GM21723 (cell line): ENCODE data around the gene RFC2.
"Not testable (repeated sequence)": the region's sequence is repeated elsewhere in the genome, so short reads cannot be mapped to it uniquely, and the experiment has no call there.

Experiments
- ATAC-seq: cut with Tn5 transposase; IDR thresholded peaks from one replicate; pipeline ENCODE4 v1.9.1; 2021; ENCODE audit warnings: mild to moderate bottlenecking, moderate library complexity; ENCODE audit not compliant: unreplicated experiment

Gene RFC2

DNA sequence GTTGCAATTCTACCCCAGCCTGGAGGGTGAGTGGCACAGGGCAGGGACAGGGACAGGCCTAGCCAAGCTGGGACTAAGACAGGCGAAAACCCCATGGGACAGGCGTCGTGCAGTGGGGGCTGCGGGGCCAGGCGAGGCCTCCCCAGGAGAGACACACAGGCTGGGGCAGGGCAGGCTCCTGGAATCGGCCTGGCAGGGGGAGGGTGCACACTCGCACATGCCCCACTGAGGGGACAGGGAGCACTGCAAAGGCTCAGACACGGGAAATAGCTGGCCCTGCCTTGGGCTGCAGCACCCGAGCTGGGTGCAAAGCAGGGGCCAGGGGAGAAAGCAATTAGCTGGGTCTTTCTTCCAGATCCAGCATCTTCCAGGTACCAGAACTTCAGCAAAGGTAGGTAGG lies 34.0 kb downstream of the RFC2 start:
- no peak for ATAC-seq

DNA sequence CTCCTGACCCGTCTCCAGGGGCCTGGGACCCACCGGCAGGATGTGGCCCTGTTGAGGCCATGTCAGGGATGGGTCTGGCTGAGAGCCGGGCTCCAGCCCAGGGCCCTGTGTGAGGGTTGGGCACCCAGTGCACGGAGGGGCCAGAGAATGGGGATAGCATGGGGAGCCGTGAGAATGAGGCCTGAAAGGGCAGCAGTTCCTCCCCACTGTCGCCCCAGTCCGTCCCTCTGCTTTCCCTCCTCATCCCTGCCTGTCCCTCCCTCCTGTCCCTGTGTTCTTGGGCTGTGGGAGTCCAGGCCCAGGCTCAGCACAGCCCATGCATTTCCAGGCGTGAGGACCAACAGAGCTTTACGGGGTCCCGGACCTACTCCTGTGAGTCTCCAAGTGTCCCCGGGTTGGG lies 34.8 kb downstream of the RFC2 start:
- ATAC-seq = no peak

DNA sequence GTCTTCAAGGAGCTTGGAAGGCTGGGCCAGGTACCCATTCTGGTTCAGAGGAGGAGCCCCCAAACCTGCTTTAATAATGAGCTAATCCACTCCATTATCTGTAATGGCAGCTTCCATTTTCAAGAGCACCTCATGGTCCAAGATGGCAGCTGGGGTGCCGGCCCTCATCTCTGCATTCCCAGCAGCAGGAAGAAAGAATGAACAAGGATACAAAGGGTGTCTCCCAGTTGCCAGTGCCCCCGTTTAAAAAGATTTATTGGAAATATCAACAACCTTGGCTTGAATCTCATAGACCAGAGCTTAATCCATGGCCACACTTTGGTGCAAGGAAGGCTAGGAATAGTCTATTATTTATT lies 35.9 kb downstream of the RFC2 start:
- no peak for ATAC-seq

DNA sequence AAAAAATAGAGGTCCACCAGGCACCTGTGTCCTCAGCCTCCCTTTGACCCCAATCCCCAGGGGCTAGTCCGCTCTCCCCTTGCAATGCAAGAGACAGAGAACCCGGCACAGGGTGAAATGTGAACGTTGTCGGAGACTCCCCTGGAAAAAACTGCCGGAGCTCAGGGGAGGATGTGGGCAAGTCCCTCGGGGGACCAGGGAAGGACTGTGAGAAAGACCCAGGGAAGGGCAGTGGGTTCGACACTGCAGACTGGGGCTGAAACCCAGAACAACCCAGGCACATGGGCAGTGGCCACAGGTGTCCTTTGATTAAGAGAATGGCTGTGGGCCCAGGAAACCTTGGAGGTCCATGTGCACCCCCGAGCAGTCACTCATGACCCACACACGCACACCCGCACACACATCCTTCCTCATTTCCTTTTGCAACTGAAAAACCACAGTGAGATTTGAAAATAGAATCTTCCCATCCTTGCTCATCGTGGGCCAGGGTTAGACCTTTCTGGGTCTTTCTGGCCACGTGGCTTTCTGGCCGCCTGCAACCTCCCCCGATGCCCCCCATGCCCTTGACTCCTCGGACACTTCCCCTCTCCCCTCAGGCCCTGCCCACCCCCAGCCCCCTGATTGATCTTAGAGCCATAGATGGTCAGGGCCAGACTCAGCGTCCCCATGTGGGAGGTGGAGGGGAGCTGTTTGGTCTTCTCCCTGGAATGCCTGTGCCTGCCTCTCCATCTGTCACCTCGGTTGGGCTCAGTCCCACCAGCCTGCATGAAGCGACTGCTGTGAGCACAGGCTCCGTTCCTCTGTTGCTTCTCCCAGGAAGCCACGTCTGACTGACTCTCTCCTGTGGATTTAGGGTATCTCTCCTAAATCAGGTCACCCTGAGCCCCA lies 36.5 kb downstream of the RFC2 start:
- peak; percentile 54 for ATAC-seq

DNA sequence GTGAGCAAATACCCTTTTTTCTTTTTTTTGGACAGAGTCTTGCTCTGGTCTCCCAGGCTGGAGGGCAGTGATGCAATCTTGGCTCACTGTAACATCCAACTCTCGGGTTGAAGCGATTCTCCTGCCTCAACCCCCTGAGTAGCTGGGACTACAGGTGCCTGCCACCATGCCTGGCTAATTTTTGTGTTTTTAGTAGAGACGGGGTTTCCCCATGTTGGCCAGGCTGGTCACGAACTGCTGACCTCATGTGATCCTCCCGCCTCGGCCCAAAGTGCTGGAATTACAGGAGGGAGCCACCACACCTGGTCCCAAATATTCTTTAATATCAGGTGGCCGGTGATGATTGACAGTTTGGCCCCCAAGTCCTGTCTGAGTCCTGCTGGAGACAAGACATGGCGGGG lies 37.8 kb downstream of the RFC2 start:
- no peak for ATAC-seq

DNA sequence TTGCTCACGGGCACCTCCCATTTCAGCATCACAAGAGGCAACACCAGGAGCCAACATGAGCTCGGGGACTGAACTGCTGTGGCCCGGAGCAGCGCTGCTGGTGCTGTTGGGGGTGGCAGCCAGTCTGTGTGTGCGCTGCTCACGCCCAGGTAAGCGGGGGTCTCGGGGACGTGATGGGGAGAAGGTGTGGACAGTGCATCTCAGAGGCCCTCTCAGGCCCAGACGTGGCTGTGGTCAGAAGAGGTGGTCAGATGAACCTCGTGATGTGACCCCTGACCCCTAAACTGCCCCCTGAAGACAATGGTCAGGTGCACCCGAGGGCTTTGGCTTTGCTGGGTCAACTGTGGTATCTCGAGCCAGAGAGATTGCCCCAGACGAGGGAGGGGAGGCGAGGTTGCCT lies 38.3 kb downstream of the RFC2 start:
- no peak for ATAC-seq

DNA sequence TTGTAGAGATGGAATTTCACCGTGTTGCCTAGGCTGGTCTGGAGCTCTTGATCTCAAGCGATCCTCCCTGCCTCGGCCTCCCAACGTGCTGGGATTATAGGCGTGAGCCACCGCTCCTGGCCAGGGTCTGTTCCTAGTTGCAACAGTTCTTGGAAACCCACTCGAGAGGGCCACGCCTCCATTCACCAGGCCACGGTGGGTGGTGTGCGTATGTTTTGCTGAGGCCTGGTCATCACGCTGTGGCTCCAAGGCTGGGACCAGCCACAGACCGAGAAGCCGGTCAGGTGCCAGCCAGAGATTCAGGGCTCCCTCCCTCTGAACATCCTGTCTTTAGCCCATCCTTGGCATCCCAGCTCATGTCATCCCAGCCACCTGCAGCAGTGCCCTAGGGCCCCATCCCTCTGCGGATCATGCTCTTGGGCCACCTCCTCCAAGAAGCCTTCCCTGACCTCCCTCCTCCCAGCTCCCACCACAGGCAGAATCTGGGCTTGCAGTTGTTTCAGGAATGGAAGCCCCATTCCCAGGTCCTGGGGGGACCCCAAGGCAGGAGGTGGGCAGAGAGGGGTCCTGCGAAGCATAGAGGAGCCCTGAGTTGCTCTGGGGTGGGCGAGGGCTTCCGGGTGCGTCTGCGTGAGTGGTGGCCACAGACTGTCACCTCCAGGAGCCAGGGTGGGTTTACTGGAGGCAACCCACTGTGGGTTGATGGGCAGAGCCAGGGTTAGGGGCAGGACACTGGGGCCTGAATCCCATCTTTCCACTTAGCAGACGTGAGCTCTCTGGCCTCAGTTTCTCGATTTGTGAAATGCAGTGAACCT lies 39.2 kb downstream of the RFC2 start:
- ATAC-seq = no peak

DNA sequence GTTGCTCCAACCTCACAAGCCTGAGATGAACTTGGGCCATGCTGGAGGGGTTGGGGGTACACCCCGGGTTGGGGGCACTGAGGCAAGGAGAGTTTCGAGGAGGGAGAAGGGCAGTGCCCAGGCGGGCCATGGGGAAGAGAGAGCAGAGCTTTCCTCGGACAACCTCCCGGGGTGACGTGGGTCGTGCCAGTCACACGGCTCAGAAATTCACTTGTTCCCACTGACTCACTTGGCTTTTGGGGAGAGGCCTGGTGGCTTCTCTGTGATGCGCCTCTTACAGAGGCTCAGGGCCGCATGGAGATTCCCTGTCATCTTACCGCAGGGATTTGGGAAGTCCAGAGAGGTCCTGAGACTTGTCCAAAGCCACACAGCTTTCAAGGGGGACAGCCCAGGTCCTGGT lies 41.5 kb downstream of the RFC2 start:
- no peak for ATAC-seq

DNA sequence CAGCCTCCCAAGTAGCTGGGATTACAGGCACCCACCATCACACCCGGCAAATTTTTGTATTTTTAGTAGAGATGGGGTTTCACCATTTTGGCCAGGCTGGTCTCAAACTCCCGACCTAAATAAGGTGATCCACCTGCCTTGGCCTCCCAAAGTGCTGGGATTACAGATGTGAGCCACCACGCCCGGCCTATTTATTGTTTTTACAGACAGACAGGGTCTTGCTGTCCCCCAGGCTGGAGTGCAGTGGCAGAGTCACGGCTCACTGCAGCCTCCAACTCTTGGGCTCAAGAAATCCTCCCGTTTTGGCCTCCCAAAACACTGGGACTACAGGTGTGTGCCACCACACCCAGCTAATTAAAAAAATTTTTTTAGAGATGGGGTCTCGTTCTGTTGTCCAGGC lies 46.0 kb downstream of the RFC2 start:
- not testable (repeated sequence) for ATAC-seq

DNA sequence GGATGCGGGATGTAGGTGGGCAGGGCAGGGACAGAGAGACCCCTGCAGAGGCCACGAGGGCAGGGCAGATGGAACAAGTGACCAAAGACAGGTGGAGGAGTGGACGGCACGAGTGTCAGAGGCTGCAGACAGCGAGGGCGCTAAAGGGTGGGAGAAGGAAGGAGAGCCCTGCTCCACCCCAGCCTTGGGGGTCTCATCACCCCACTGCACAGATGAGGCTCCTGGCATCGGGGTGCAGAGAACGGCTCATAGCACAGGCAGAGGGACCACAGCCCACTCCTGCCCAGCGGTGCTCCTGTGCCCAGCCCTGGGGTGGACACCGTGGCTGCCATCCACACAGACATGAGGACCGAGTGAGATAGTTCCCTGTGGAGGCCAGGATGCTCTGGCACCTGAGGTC lies 46.6 kb downstream of the RFC2 start:
- no peak for ATAC-seq

DNA sequence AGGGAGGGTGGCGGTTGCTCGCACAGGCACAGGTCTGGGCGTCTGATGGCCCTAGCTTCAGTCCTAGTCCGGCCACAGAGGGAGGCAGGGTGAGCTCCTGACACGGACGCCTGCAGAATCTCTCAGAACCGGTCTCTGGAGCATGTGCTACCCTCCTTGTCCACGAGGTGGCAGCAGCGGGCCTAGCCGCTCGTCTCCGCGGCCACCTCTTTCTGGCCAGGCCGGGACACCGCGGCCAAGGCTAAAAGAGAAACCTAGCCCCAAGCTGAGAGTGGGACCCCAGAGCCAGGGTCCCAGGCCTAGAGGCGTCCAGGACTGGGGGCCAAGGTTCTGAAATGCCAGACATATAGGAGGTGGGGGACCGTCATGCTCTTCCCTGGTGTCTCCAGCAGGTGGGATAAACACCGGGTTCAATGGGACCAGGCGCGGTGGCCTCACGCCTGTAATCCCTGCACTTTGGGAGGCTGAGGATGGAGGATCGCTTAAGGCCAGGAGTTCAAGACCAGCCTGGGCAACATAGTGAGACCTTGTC lies 47.5 kb downstream of the RFC2 start:
- ATAC-seq = peak; percentile 32

DNA sequence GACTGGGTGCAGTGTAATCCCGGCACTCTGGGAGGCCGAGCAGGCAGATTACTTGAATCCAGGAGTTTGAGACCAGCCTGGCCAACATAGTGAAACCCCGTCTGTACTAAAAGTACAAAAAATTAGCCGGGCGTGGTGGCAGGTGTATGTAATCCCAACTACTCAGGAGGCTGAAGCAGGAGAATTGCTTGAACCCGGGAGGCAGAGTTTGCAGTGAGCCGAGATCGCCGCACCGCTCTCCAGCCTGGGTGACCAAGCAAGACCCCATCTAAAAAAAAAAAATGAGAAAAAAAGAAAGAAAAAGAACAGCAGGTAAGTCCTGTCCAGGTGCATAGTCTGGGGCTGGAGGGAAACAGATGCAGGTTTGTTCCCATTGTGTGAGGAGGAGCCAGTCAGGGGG lies 48.1 kb downstream of the RFC2 start:
- not testable (repeated sequence) for ATAC-seq

DNA sequence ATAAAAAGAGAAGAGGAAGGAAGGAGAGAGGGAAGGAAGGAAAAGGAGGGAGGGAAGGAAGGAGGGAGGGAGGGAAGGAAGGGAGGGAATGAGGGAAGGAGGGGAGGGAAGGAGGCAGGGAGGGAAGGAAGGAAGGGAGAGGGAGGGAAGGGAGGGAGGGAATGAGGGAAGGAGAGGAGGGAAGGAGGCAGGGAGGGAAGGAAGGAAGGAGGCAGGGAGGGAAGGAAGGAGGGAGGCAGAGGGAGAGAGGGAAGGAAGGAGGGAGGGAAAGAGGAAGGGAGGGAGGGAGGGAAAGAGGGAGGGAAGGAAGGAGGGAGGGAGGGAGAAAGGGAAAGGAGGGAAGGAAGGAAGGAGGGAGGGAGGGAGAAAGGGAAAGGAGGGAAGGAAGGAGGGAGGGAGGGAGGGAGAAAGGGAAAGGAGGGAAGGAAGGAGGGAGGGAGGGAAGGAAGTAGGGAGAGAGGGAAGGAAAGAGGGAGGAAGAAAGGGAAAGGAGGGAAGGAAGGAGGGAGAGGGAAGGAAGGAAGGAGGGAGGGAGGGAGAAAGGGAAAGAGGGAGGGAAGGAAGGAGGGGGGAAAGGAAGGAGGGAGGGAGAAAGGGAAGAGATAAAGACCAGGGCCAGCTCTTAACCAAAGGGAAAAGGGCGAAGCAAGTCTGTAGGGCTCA lies 50.1 kb downstream of the RFC2 start:
- no peak for ATAC-seq

DNA sequence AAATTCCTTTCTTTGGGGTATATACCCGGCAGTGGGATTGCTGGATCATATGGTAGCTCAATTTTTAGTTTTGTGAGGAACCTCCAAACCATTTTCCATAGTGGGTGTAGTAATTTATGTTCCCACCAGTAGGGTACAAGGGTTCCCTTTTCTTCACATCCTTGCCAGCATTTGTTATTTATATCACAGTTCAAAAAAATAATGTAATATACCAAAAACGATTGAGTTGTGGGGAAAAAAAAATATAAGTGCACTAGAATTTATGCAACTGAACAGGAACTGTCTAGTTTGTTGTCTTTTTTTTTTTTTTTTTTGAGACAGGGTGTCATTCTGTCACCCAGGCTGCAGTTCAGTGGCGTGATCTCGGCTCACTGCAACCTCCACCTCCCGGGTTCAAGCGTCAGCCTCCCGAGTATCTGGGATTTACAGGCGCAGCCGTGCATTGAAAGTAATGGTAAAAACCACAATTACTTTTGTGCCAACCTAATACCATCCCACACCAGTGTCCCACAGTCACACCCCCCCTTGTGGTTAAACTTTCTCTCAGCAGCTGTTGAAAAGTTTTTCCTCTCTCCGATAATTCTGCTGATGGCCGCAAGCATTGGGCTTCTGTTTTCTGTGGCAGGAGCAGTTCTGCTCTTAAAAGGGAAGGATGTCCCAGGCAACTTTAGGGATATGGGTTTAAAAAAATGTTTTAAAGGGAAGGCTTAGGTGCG lies 51.2 kb downstream of the RFC2 start:
- ATAC-seq = no peak

DNA sequence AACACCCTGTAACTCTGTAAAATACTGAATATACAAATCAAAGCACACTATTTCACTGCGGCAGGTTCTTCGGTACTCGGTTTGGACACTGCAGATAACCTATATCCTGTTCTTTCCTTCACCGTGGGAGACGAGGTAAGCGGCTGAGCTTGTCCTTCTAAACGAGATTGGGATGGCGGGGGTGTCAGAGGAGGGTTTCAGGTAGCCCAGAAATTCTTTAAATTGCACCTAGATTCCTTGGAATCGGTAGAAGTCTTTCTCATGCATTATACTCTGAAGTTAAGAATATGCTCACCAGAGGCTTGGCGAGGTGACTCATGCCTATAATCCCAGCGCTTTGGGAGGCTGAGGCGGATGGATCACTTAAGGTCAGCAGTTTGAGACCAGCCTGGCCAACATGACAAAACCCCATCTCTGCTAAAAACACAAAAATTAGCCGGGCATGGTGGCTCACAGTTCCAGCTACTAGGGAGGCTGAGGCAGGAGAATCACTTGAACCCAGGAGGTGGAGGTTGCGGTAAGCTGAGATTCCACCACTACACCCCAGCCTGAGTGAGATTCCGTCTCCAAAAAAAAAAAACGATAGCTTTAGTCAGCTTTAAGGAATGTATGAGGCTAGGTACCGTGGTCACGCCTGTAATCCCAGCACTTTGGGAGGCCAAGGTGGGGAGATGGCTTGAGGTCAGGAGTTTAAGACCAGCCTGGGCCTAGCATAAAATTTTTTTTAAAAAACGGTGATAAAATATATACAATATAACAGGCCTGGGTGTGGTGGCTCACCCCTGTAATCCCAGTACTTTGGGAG lies 54.4 kb downstream of the RFC2 start:
- ATAC-seq = no peak

DNA sequence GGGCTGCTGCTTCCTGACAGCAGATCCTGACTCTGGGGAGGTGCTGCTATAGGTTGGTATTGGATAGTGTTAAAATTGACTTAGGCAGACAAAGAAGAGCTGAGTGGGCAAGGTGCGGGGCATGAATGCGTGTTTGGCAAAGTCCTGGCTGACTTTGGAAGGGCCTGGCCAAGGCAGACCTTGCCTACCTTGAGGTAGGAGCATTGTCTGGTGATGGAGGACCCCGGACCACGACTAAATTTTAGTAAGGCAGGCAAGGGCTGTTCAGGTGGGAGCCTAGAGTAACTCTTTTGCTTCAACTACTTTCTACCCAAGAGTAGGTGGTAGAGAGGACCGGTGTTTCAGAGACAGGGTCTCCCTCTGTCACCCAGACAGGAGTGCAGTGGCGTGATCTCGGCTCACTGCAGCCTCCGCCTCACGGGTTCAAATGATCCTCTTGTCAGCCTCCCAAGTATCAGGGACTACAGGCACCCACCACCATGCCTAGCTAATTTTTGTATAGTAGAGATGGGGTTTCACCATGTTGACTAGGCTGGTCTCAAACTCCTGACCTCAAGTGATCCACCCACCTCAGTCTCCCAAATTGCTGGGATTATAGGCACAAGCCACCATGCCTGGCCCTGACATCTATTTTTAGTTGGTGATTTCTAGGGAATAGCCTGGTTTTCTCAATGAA lies 56.6 kb downstream of the RFC2 start:
- ATAC-seq = no peak

DNA sequence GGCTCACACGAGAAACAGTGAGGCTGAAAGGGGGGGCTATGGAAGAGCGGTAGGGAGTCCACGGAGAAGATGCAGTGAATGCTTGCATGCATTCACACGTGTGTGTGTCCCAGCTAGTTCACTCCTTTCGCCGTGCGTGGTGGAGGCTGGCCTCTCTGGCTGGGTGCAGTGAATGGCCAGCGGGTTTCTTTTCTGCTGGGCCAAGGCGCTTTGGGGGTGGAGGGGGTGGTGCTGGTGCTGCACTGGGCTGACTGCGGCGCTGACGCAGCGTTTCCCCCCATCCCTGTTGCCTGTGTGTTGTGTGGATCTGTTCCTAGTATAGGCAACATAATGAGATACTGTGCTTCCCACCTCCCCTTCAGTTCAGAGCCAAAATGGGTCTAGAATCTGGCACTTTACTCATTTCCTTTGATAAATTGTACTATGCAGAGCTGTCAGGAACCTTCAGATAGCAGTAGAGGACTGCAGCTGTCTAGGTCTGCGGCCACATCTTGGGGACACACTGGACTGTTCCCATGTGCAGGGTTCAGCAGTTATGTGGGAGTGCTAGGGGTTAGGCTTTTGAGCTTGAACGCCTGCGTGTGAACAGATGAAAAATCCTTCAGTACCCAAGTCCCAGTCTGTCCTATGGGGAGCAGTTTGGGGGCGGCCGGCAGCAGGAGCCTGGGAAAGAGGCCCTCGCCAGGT lies 58.1 kb downstream of the RFC2 start:
- ATAC-seq = not testable (repeated sequence)

DNA sequence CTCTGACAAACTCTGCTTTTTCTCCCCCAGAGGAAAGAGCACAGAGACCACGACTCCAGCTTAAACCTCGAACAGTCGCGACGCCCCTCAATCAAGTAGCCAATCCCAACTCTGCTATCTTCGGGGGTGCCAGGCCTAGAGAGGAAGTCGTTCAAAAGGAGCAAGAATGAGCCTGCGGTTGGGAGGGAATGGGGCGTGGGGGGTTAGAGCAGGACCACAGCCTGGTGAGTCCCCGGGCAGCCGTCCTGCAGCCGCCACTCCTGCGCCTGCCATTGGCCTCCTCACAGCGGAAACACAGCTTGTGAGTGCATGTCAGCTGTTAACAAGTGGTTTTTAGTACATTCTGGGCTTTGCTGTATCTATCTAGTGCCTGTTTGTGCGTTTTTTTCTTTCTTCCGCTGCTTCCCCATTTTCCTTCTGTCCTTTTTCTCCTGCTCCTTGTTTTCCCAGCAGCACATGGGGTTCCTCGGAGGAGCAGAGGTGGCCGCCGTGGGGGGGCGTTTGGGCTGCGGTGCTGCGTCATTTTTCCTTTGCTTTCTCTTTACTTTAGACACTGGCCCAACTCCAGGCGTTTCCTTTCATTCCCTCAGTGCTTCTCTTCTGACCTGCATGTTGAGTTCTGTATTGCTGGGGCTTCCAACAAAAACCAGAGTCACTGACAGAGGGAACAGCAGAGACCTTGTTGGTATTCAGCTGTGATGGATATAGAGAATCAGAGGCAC lies 58.9 kb downstream of the RFC2 start:
- ATAC-seq = not testable (repeated sequence)
